Coronary artery (tissue), 2 donors: ENCODE measurements around the gene MAP3K4.

Experiments used
- DNase-seq: peaks from one replicate; pipeline ENCODE4 v3.0.0-alpha.2; 2017; ENCODE audit warnings: low spot score
- H3K27ac ChIP-seq, 2 donors: fragments of 200-600 bp; sonication (generic); one replicate each; pipeline ENCODE4 v1.5.1; 2016 to 2019
- H3K4me3 ChIP-seq: fragments of 200-600 bp; sonication (generic); 2 replicates; pipeline ENCODE4 v1.5.1; 2016; ENCODE audit warnings: mild to moderate bottlenecking, moderate library complexity
- TF ChIP-seq, protein P1 (sequence below): fragments of 200-600 bp; sonication (generic); IDR thresholded peaks from one replicate; pipeline ENCODE4 v1.5.1; 2019; ENCODE audit warnings: antibody characterized with exemption

Gene MAP3K4

GRCh38 chr6:161162722-161163121, 171.2 kb downstream of the MAP3K4 start:
- Histone ChIP-seq H3K4me3 (no peak overlapping the region), H3K27ac (no peak overlapping the region)
- DNase-seq: no peak
- TF ChIP-seq, protein P1, sequence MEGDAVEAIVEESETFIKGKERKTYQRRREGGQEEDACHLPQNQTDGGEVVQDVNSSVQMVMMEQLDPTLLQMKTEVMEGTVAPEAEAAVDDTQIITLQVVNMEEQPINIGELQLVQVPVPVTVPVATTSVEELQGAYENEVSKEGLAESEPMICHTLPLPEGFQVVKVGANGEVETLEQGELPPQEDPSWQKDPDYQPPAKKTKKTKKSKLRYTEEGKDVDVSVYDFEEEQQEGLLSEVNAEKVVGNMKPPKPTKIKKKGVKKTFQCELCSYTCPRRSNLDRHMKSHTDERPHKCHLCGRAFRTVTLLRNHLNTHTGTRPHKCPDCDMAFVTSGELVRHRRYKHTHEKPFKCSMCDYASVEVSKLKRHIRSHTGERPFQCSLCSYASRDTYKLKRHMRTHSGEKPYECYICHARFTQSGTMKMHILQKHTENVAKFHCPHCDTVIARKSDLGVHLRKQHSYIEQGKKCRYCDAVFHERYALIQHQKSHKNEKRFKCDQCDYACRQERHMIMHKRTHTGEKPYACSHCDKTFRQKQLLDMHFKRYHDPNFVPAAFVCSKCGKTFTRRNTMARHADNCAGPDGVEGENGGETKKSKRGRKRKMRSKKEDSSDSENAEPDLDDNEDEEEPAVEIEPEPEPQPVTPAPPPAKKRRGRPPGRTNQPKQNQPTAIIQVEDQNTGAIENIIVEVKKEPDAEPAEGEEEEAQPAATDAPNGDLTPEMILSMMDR: no peak

DNA sequence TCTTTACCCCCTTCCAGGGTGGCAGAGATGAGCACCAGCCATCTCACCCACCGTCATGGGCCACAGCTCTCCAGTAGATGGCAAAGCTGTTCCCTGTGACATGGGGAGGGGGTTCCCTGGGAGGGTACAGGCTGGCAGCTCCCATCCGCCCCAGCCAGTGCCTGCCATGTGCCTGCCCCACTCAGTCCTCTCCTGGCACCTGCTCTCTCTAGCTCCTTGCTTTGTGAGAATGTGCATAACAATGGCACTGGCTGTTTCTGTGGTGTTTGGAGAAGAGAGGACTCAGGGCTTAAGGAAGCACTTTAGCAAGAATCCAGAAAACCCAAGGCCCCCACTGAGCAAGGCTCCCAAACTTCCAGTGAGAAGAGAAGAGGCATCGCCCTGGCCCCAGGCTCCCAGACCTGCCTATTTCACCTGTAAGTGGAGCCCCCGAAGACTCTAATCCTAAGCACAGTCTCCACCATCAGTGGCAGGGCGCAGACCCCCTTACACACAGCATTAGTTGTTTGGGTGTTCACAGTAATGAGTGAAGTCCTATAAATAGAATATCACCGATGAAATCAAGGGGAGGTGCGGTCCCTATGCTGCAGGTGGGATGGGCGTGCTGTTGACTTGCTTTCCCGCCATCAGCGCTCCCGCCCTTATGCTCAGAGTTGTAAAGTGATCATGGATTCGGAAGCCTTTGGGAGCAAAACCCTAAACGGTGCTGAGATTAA, 172.1 kb downstream of the MAP3K4 start:
- H3K27ac ChIP-seq: no peak overlapping the region
- TF ChIP-seq, protein P1: no peak
- no peak overlapping the region for H3K4me3 ChIP-seq
- no peak for DNase-seq

DNA sequence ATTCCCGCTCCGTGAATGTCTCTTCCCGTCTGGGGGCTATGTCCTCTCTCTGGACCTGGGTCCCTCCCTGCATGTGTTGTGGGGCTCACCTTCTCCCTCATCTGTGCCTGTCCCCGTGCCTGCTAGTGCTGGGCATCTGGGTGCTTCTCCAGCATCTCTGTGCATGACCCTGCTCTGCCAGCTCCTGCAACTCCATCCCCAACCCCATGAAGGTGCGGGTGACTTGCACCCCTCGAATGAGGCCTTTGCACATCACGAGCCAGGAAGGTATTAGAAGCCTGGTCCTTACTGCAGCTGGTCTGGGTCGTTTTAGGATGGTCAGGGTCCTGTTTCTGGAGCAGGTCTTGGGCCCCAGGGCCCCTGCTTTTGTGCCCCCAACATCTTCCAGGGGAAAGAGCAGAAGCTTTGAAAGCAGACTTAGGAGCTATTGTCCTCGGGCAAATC, 172.6 kb downstream of the MAP3K4 start:
- TF ChIP-seq, protein P1: no peak
- no peak for DNase-seq
- no peak overlapping the region for H3K4me3 ChIP-seq
- H3K27ac ChIP-seq: no peak overlapping the region

DNA sequence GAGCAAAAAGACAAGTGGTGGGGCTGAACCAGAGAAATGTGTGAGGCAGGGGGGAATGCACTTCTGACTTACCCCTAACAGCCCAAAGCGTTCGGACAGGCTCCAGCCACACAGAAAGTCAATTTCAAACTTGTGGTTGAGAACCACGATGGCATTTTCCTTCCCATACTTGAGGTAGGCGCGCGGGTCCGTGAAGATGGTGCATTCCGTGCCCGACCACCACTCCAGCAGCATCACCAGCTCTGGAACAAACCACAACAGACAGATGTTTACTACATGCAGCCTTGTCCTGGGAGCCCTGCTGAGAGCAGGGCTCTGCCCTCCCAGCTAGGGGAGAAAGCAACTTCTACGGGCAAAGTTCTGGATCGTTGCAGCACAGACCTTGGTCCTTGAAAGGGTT, 174.6 kb downstream of the MAP3K4 start:
- DNase-seq: no peak
- no peak overlapping the region for H3K27ac ChIP-seq
- TF ChIP-seq, protein P1: no peak
- H3K4me3 ChIP-seq: no peak overlapping the region

- no peak for DNase-seq
- Histone ChIP-seq H3K4me3 (no peak overlapping the region), H3K27ac (no peak overlapping the region)
- TF ChIP-seq, protein P1: no peak
Observed at GRCh38 chr6:161166677-161167076, 175.1 kb downstream of the MAP3K4 start.
